GM18868 (cell line): ENCODE results near the gene DSCAML1.

Experiments
- ATAC-seq: cut with Tn5 transposase; IDR thresholded peaks from one replicate; pipeline ENCODE4 v1.9.1; 2021; ENCODE audit warnings: mild to moderate bottlenecking, moderate library complexity; ENCODE audit not compliant: unreplicated experiment

Gene DSCAML1

DNA sequence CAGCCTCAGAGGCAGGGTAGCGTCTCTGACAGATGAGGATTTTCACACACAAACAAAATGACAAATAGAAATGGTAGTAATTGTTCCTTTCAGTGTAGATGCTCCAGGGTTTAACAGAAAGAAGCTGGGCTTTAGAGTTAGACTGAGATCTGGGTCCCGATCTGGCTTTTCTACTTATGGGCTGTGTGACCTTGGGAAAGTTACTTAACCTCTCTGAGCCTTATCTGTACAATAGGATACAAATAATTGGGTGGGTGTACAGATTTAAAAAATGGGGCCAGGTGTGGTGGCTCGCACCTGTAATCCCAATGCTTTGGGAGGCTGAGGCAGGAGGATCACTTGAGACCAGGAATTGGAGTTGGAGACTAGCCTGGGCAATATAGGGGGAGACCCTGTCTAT, 264.4 kb downstream of the DSCAML1 start:
- ATAC-seq = no peak

DNA sequence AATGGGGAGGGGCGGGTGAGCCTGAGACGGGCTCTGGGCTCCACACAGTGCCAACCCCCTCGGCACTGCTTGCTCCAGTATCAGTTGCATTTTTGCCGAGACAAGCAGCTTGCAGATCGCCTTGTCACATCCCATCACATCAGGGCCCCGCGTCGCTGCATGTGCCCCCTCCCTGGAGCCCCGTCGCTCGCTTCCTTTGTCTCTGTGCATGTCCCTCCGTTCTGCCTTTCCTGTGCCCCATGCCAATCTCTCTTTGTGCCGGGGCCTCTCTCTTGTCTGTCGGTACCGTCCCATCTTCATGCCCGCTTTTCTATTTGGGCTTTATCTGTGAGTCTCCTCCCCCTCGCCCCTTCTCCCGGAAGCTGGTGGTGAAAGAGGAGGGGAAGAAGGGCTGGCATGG, 267.2 kb downstream of the DSCAML1 start:
- ATAC-seq = no peak

DNA sequence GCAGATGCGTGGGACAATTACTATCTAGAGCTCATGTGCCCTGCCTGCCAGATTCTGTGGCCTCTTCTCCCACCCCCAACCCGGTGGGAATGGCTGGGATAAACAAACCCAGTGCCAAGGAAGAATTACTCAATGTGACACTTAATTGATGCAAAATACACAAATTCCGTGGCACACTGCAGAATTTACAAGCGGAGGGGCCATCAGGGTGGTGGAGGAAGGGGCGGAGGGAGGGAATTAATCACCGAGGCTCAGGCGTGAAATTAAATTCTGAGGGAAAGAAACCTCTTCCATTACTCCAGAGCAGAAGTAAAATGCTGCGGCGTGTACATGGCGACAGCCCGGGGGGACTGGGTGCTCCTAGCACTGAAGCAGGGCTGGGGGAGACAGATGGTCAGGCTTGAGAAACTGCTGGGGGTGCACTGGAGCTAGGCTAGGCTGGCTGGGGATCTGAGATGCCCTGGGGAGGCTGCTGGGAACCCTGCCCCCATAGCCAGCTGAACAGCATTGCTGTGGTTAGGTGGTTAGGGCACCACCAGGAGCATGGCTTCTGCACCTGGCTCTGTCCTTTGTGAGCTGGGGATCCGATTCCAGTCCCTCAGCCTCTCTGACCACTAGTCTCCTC, 268.8 kb downstream of the DSCAML1 start:
- ATAC-seq = no peak

DNA sequence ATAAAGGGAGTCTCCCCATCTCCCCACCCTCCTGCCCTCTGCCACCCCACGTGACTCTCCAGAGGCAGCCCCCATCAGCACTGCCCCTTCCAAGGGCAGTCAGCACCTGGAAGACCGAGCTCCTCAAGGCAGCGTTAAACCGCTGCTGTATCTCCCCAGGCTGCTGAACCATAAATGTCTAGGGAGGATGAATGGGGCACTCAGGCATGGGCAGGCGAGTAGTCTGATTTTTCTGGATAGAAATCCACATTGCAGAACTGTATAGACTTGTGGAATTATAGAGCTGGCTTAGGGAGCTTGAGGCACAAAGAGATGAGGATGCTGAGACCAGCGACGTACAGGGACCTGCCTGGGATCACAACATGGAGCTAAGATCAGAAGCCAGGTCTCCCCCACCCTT, 269.7 kb downstream of the DSCAML1 start:
- no peak for ATAC-seq

DNA sequence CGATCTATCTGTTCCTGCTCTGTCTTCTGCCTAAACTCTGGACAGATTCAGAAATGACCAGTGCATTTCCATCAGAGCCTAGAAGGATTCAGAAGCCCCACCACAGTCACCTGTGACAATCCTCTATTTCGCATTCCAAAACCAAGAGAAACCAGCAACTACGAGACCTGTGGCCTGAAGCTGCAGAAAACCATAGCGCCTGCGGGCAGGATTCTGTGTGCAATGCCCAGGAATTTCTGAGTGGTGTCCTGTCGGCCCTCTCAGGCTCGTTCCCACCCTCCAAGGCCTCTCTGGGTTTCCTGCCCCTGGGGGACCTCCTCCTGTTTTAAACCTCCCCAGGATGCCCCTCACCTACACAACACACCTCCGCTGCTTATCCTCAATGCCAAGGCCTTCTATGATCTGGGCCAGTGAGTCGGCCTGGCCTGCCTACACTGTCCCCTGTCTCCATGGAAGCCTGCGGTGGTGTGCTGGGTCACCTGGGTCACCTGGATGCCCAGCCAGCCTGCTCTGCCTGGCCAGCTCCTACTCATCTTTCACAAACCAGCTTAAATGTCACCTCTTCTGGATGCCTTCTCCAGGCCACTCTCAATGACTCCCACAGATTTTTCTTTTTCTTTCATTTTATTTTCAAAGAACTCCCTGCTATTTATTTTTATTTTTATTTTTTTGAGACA, 271.0 kb downstream of the DSCAML1 start:
- no peak for ATAC-seq

DNA sequence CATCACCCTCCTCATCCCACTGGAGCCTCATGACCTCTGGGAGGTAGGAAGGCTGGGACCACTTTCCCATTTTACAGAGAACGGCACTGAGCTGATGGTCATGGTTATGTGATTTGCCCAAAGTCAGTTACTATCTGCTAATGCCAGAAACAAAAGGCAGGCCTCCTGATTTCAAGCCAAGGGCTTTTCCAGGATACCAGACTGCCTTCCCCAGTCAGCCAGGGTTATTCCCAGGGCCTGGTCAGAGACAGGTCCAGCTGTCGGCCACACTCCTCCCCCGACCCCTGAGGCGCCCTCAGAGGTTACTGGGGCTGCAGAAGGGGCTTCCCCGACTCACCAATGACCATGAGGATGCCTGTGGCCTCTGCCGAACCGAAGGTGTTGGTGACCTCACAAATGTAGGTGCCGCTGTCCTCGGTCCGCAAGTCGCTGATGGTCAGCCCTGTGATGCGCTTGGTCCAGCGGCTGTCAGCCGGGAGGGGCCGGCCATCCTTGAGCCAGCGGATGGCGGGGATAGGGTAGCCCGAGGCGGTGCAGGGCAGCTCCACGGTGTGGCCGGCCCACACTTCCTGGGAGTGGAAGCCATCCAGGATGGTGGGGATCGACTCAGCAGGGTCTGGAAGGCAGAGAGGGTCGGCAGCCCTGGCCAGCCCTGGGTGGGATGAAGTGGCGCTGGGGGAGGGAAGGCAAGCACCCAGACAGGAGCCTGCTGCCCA, 272.4 kb downstream of the DSCAML1 start:
- no peak for ATAC-seq

DNA sequence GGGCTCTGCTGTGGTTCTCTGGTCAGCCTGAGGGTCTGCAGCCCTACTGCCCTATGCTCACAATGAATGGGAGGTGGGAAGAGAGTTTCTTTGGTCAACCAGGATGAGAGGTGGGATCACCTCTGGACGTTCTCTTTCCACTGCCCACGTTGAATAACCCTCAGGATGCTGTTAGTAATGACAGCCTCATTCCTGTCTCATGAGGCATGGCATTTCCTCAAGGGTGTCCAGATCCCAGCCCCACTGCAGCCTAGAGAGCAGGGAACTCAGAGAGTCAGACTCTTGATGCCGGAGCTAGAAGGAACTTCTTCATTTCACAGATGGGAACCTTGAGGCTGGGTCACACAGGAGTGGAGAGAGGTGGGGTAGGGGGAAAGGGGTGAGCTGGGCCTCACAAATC, 273.3 kb downstream of the DSCAML1 start:
- no peak for ATAC-seq

DNA sequence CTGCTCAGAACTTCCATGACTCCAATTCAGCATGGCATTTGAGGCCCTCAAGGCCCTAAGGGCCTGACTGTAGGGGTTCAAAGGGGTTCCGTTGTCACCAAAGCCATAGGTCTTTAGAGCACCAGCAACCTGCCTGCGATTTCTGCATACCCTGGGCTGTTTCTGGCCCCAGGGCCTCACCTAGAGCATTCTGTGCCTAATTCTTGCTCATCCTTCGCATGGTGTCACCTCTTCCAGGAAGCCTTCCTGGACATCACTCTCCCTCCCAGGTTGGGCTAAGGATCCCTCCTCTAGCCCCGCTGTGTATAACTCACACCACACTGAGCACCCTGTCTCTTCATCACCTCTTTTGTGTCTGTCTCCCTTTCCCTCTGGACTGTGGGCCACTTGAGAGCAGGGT, 275.0 kb downstream of the DSCAML1 start:
- no peak for ATAC-seq

DNA sequence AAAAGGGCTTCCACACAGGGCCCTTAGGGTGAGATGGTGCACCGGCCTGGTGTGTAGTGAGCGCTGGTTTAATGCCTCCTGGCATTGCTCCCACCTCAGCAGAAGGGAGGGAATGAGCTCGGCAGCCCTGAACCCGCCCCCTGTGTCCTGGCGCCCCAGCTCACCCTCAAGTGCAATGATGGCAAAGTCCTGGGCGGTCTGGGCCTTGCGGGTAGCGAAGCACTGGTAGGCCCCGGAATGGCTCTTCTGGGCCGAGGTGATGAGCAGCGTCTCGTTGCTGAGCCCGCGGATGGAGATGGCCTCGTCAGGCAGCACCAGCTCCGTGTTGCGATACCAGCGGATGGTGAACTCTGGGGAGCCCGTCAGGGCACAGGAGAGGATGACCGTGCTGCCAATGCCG, 276.1 kb downstream of the DSCAML1 start:
- no peak for ATAC-seq

DNA sequence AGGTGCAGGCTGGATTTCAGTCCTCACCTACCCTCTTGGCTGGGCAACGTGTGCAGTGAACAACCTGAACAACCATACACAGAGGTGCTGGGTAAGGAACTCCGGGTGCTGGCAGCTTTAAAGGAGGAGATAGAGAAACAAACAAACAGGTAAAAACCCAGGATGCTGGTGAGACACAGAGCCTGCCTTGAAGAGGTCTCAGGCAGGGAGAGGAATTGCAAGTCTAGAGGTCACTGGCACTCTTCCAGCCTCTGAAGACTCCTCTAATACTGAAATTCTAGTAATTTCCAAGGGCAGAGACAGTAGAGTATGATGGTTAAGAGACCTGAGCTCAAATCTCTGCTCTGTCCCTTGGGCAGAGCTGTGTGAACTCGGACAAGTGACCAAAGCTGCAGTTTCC, 276.8 kb downstream of the DSCAML1 start:
- no peak for ATAC-seq

DNA sequence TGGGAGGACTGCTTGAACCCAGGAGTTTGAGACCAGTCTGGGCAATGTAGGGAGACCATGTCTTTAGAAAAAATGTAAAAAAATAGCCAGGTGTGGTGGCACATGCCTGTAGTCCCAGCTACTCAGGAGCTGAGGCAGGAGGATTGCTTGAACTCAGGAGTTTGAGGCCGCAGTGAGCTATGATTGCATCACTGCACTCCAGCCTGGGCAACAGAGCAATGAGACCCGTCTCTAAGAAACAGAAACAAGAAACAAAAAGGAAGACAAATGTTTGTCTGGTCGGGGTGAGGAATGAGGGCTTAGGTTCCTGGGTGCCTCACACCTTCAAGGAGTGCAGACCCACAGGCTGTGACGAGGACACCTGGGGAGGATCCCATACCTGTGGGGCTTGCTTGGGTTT, 277.4 kb downstream of the DSCAML1 start:
- no peak for ATAC-seq

DNA sequence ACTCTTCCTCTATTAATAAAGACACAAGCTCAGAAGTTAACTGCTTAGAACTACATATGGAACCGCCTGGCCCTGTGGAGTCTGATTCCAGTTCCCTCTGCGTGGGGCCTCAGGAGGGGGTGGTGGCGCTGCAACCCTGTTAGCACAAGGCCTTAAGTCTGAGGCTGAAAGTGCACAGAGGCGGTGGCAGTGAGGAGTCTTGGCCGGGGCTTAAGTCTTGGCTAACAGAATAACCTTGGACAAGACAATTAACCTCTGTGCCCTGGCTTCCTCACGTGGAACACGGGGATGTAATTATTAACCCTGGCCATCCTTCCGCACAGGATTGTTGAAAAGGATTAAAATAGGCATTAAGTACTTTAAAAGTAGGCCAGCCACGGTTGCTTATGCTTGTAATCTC, 277.8 kb downstream of the DSCAML1 start:
- ATAC-seq = no peak

DNA sequence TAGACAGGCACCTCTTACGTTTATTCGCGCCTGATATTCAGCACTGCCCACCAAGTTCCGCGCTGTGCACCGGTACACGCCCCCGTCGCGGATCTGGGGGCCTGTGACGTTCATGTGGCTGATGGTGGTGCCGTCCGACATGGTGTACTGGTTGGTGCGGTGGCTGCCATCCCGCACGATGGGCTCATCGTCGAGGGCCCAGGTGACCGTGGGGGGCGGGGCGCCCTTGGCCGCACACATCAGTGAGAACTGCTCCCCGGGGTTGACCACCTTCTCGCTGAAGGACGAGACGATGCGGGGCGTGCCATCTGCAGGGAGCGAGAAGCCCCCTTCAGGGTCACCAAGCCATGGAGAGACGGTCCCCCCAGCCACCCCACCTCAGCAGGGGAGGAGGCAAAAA, 278.6 kb downstream of the DSCAML1 start:
- ATAC-seq = no peak

DNA sequence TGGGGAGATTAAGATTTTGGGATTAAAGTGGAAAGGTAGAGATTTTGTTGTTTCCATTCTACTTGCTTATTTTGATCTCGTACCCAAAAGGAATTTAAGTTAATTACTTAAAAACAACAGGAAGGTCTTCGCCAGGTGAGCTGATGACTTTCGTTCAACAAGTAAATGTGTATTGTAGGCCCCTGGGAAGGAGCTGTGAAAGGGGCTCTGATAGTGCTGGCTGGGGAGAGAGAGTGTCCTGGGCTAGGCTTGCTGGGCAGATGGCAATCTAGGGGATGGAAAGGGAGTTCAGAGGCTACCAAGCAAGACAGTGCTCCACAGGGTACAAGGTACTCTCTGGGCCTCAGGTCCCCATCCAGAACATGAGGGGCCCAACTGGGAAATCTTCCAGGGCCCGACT, 279.9 kb downstream of the DSCAML1 start:
- no peak for ATAC-seq

DNA sequence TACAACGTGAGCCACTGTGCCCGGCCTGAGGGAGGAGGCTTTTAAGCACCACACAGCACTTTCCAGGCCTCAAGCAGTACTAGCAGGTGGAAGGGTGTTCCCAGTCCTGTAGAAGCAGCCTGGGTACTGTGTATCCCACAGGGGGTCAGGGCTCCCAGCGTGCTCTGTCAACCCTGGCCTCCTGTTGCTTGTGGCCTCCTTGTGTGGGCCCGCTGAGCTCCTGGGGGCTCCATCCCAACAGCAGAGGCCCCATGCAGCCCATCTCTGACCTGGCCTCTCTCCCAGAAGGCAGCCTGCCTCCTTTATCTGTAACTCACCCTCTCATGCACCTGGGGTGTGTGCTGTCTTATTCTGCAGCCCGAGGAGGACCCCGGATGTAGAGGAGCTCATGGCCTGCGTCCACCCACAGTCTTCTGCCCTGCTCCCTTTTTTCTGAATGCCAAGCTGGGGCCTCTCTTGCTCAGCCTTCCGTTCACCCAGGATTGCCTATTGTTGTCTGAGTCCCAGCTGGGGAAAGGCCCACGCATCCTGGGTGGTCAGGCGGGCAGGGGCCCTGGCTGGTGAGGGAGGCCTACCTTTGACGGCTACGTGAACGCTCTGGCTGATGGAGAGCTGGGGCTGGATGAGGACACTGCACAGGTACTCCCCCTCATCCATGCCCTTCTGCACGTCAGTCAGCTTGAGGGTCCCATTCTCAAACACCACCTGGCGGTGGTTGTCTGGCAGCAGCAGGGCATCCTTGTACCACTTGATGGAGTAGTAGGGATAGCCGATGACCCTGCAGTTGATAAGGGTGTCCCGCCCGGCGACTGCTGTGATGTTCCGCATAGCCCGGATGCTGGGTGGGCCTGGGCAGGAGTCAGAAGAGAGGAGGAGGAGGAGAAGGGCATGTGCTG, 280.9 kb downstream of the DSCAML1 start:
- no peak for ATAC-seq

DNA sequence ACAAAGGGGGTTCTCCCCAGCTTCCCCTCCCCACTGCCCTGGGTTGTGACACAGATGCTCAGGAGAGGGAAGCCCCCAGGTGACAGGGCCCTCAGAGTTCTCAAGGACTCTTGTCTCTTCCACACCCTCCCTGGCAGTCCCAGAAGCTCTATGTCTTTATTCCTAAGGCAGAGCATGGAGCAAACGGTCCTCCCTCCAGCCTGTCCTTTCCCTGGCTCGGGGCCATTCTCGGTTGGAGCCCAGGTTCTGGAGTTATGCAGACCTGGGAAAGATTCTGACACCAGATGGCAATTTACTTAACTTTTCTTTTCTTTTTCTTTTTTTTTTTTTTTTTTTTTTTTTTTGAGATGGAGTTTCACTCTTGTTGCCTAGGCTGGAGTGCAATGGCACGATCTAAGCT, 282.8 kb downstream of the DSCAML1 start:
- ATAC-seq = no peak

DNA sequence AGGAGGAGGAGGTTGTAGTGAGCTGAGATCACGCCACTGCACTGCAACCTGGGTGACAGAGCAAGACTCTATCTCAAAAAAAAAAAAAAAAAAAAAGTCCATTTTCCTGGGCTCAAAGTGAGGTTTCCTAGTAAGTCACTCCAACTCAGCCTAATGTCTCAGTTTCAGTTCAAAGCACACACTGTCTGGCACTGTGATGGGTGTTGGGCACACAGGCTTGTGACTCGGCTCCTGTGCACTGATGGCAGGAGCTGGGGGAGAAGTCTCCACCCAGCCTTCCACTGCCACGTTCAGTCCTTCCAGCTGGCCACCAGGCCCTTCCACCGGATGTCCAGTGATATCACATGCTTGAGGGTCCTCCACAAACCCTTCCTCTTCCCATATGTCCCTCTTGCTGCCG, 283.4 kb downstream of the DSCAML1 start:
- no peak for ATAC-seq

DNA sequence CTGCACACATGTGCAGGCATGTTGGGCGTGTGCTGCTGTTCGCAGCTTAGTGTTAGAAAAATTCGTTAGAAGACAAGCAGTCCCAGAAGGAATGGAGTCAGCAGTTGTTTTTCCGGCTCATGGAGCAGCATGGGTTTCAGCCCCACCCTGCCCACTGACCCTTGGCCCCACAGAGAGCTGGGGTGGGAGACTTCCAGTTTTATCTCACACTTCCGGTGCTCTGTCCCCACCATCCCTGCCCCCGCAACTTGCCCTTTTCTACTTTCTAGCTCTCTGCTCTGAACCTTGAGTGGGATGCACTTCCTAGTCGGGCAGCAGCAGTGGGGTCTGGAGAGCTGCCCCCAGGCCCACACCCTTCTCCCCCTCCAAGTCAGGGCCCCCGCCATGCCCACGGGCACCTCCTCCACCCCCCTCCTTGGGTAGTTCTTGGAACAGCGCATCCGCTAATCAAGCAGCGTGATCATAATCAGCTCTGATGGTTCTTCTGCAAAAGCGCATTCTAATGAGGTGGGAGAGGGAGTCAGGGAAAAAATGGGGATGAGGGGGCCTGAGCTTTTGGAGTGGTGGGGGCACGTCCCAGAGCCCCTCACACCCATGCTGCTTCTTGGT, 285.0 kb downstream of the DSCAML1 start:
- no peak for ATAC-seq

DNA sequence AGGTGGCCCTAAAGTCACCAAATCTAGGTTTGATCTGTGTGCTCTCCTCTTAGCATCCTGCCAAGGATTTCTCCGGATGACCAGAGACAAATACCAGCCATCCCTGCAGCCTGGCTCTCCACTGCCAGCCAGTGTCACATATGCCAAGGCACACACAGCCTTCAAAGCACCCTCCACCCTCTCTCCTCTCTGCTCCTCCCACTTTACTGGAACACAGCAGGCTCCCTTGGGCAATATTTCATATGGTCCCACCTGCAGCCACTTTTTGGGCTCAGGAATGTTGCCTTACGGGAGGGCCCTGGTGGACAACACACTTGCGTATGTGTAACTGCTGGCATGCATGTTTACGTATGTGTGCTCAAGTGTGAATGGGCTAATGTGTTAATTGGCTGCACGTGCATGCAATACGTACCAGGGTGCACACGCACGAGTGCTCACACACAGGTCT, 285.5 kb downstream of the DSCAML1 start:
- ATAC-seq = no peak

DNA sequence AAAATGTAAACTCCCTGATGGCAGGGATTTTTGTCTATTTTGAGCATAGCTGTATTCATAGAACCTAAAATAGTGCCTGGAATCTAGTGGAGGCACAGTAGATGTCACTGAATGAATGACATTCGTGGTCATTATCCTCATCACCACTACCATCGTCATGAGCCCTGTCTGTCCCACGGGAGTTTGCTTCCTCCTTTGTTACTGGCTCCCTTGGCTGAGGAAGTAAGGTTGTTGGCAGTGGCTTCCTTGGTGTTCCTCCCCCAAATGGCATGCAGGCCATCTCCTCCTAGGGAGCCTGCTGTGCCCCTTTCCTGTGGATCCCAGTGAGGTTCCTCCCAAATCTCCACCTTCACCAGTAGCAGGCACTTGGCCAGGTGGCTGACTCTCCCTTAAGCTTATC, 286.4 kb downstream of the DSCAML1 start:
- ATAC-seq = no peak

DNA sequence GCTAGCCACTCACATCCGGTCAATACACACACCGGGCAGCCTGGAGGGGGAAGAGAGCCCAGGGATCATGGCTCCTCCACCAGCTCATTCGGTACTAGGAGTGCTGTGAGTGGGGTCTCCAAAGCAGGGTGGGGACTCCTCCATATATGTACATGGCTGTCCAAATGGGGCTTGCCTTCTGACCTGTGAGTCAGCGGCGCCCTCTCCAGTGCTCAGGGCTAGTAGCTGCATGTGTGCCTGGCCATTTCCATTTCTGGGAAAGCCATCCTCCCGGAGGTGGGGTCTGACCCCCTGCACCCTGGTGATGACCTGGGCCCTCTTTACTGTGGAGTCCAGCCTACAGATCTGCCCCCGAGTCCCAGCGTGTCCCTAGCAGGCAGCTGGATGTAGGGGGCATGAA, 287.5 kb downstream of the DSCAML1 start:
- no peak for ATAC-seq
